Thyroid gland (tissue), 4 donors: ENCODE measurements around the gene TRABD2B. TPM values are rescaled to one million over a fixed set of nuclear protein-coding genes. Genes with fewer than 3 reads are reported as not detected.

Source experiments
- DNase-seq, 2 donors: peaks; one replicate each; pipeline ENCODE4 v3.0.0-alpha.2; 2019
- H3K27ac ChIP-seq, 3 donors: fragments of 200-600 bp; sonication (generic); 1 replicate in 2 of 3; 2 replicates in 1 of 3; pipeline ENCODE4 v1.5.1; 2016 to 2019; ENCODE audit warnings: mild to moderate bottlenecking in 1 of 3, moderate library complexity in 1 of 3
- H3K27me3 ChIP-seq: fragments of 200-600 bp; sonication (generic); one replicate; pipeline ENCODE4 v1.5.1; 2019
- H3K36me3 ChIP-seq, 2 donors: fragments of 200-600 bp; sonication (generic); one replicate each; pipeline ENCODE4 v1.5.1; 2016 to 2019
- H3K4me1 ChIP-seq, 2 donors: fragments of 200-600 bp; sonication (generic); one replicate each; pipeline ENCODE4 v1.5.1; 2017 to 2019
- H3K4me3 ChIP-seq, 3 donors: fragments of 200-600 bp; sonication (generic); replicated peaks in 1 of 3; 1 replicate in 2 of 3; 2 replicates in 1 of 3; pipeline ENCODE4 v1.5.1; 2016; ENCODE audit warnings: mild to moderate bottlenecking in 1 of 3
- H3K9me3 ChIP-seq: fragments of 200-600 bp; sonication (generic); one replicate; pipeline ENCODE4 v1.5.1; 2017
- CTCF ChIP-seq, 6 experiments: fragments of 200-600 bp in 3 of 6; fragments of 450-650 bp in 3 of 6; sonication (generic) in 3 of 6; IDR thresholded peaks; one replicate each; pipeline ENCODE4 v1.5.1; 2016 to 2019; ENCODE audit warnings: antibody characterized with exemption in 6 of 6, mild to moderate bottlenecking in 2 of 6, inconsistent platforms in 1 of 6, moderate library complexity in 1 of 6
- POLR2A ChIP-seq, 2 donors: fragments of 450-650 bp; IDR thresholded peaks; one replicate each; pipeline ENCODE4 v1.6.1; 2017; ENCODE audit warnings: antibody characterized with exemption in 2 of 2, mild to moderate bottlenecking in 2 of 2, moderate library complexity in 1 of 2
- WGBS, 2 donors: methylation state at CpG; one replicate each; pipeline ENCODE4 v1.1.5; 2017; 5-methylcytosine and 5-hydroxymethylcytosine counted together
- intact Hi-C: fragments of 100-400 bp; cut with DNase I; formaldehyde crosslinking; loops from one replicate; pipeline ENCODE4 v1.15.1; 2023
- total RNA-seq, 4 donors: library from RNA; depleted of rRNA; stranded (reverse); fragments of >200 nt; gene quantifications; one replicate each; pipeline ENCODE4 v1.2.3, GENCODE V29; 2016

TRABD2B gene
- total RNA-seq, 4 donors from 2014 or later, result 0.34 to 1.1 (median 0.63) TPM

- Histone ChIP-seq H3K4me1 (peaks cover 0 to 7% of the 10 kb centered on the region in 2 donors), H3K4me3 (no peak overlapping the region), H3K27me3 (no peaks in the 10 kb centered on the region), H3K9me3 (no peaks in the 10 kb centered on the region), H3K36me3 (no peaks in the 10 kb centered on the region), H3K27ac (no peak overlapping the region)
- intact Hi-C loops, result no loop called here
- no peak for TF ChIP-seq POLR2A (IDR thresholded peaks at IDR 0.05)
- WGBS, 2 donors, result 76 to 82% methylated on average over 8 of the region's 8 CpGs
- DNase-seq, result no peak
Observed at GRCh38 chr1:47867438-47868347, 129.5 kb downstream of the TRABD2B start.

DNA sequence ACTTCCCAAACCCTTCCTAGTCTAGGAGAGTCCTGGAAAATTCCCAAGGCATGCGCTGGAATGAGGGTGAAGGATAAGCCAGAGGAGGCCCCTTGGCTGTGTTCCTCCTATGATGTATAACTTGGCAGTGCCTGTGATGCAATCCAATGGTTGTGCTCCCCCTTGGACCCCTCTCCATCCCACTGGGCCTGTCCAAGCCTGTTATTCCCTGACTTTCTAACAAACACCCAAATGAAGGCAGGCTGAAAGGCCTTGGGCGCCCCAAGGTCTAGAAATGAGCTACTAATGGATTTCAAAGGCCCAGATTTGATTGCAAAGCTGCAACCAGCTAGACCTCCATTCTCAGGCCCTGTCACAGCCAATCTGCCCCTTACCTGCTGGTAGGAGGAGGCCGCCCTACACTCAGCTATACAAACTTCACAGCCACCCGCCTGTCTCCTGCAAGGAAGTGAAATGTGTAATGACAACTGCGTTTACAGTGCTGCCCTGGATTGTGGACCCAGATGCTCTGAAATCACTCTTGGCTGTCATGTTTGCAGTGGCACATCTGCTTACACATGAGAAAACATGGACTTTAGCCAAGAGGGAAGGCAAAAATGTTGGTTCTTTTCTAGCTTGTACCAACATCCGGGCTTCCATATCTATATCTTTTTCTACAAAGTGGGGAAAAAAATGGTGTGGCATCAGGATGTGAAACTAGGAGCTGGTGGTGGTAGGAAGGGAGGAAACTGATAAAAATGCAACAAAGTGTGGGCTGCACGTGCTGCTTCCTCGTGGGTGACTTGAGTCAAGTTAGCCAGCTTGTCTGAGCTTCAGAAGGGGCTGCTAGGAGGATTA lies 130.4 kb downstream of the TRABD2B start:
- H3K4me1 ChIP-seq, result peaks cover 0 to 2% of the 10 kb centered on the region in 2 donors
- H3K4me3 ChIP-seq, result no peak overlapping the region
- no peaks in the 10 kb centered on the region for H3K27me3 ChIP-seq
- no peak overlapping the region for H3K27ac ChIP-seq
- WGBS, 2 donors, result 67 to 71% methylated on average over 7 to 8 of the region's 8 CpGs
- no peaks in the 10 kb centered on the region for H3K36me3 ChIP-seq
- intact Hi-C loops, result no loop called here
- no peaks in the 10 kb centered on the region for H3K9me3 ChIP-seq
- DNase-seq, result no peak
- TF ChIP-seq CTCF (IDR thresholded peaks at IDR 0.05) (no peak), POLR2A (IDR thresholded peaks at IDR 0.05) (no peak)

- no peak overlapping the region for H3K27ac ChIP-seq
- H3K9me3 ChIP-seq, result no peaks in the 10 kb centered on the region
- no peak for DNase-seq
- H3K4me3 ChIP-seq, result no peak overlapping the region
- intact Hi-C loops, result no loop called here
- no peaks in the 10 kb centered on the region for H3K4me1 ChIP-seq
- no peaks in the 10 kb centered on the region for H3K36me3 ChIP-seq
- H3K27me3 ChIP-seq, result no peaks in the 10 kb centered on the region
- WGBS, 2 donors, result 87 to 91% methylated on average over 6 of the region's 6 CpGs
- TF ChIP-seq POLR2A (IDR thresholded peaks at IDR 0.05) (no peak), CTCF (IDR thresholded peaks at IDR 0.05) (no peak)
Observed at GRCh38 chr1:47865881-47866535, 131.2 kb downstream of the TRABD2B start.

GRCh38 chr1:47859092-47859743 lies 138.0 kb downstream of the TRABD2B start:
- H3K4me1 ChIP-seq, result no peaks in the 10 kb centered on the region

More at GRCh38 chr1:47859092-47859743, 138.0 kb downstream of the TRABD2B start:
- Histone ChIP-seq H3K36me3 (no peaks in the 10 kb centered on the region), H3K27me3 (no peaks in the 10 kb centered on the region), H3K27ac (no peak overlapping the region), H3K9me3 (no peaks in the 10 kb centered on the region), H3K4me3 (no peak overlapping the region)
- no peak for TF ChIP-seq CTCF (IDR thresholded peaks at IDR 0.05)
- no peak for TF ChIP-seq POLR2A (IDR thresholded peaks at IDR 0.05)
- intact Hi-C loops, result no loop called here
- no peak for DNase-seq
- 46 to 94% methylated on average over 2 to 3 of the region's 3 CpGs for WGBS, 2 donors
